Liver (tissue), 9 donors: ENCODE data around the gene ITGA11. TPM values are rescaled to one million over a fixed set of nuclear protein-coding genes. Genes with fewer than 3 reads are reported as not detected.

Experiments
- DNase-seq: peaks from one replicate; pipeline ENCODE4 v3.0.0-alpha.2; 2017; ENCODE audit warnings: low spot score
- H3K27ac ChIP-seq, 2 donors: one replicate each; pipeline ENCODE4 v1.7.0; 2013; ENCODE audit warnings: inconsistent platforms in 2 of 2, low read length in 2 of 2, control low read depth in 1 of 2, low read depth in 1 of 2, mild to moderate bottlenecking in 1 of 2
- H3K27me3 ChIP-seq, 4 donors: one replicate each; pipeline versions ENCODE4 v1.6.1 to v1.7.0; 2013; ENCODE audit warnings: low read length in 3 of 4, inconsistent platforms in 1 of 4, mild to moderate bottlenecking in 1 of 4, moderate library complexity in 1 of 4; ENCODE audit not compliant: control insufficient read depth in 4 of 4, insufficient read depth in 4 of 4
- H3K36me3 ChIP-seq, 4 donors: one replicate each; pipeline versions ENCODE4 v1.6.1 to v1.7.0; 2013; ENCODE audit warnings: low read length in 3 of 4, mild to moderate bottlenecking in 3 of 4, low read depth in 1 of 4, moderate library complexity in 1 of 4; ENCODE audit not compliant: control insufficient read depth in 4 of 4, insufficient read depth in 3 of 4
- H3K4me1 ChIP-seq, 4 donors: one replicate each; pipeline versions ENCODE4 v1.6.1 to v1.7.0; 2013; ENCODE audit warnings: low read length in 3 of 4, mild to moderate bottlenecking in 3 of 4, moderate library complexity in 1 of 4; ENCODE audit not compliant: control insufficient read depth in 4 of 4, insufficient read depth in 4 of 4
- H3K4me3 ChIP-seq, 3 donors: one replicate each; pipeline versions ENCODE4 v1.6.1 to v1.7.0; 2013; ENCODE audit warnings: low read length in 3 of 3, control low read depth in 1 of 3, low read depth in 1 of 3, mild to moderate bottlenecking in 1 of 3
- H3K9ac ChIP-seq, 2 donors: one replicate each; pipeline ENCODE4 v1.7.0; 2013; ENCODE audit warnings: low read length in 2 of 2, mild to moderate bottlenecking in 2 of 2, moderate library complexity in 2 of 2, control low read depth in 1 of 2, low read depth in 1 of 2
- H3K9me3 ChIP-seq, 4 donors: one replicate each; pipeline versions ENCODE4 v1.6.1 to v1.7.0; 2013; ENCODE audit warnings: low read length in 3 of 4; ENCODE audit not compliant: control insufficient read depth in 4 of 4
- FOXA1 ChIP-seq: IDR thresholded peaks from 2 replicates; pipeline ENCODE4 v1.6.1; 2016; ENCODE audit warnings: antibody characterized with exemption
- FOXA2 ChIP-seq: IDR thresholded peaks from 2 replicates; pipeline ENCODE4 v1.6.1; 2016; ENCODE audit warnings: antibody characterized with exemption
- GABPA ChIP-seq, 2 donors: IDR thresholded peaks in 1 of 2; conservative IDR thresholded peaks in 1 of 2; 2 replicates each; pipeline ENCODE4 v1.6.1; 2016; ENCODE audit warnings: antibody characterized with exemption in 2 of 2, mild to moderate bottlenecking in 1 of 2, moderate library complexity in 1 of 2
- HNF4A ChIP-seq, 2 donors: conservative IDR thresholded peaks; 2 replicates each; pipeline ENCODE4 v1.6.1; 2016; ENCODE audit warnings: antibody characterized with exemption in 2 of 2, mild to moderate bottlenecking in 2 of 2
- HNF4G ChIP-seq: IDR thresholded peaks from 2 replicates; pipeline ENCODE4 v1.6.1; 2016; ENCODE audit warnings: antibody characterized with exemption
- JUND ChIP-seq, 2 donors: IDR thresholded peaks; 2 replicates each; pipeline ENCODE4 v1.6.1; 2016; ENCODE audit warnings: antibody characterized with exemption in 2 of 2
- NR2F2 ChIP-seq: IDR thresholded peaks from 2 replicates; pipeline ENCODE4 v1.6.1; 2016; ENCODE audit warnings: antibody characterized with exemption
- RAD21 ChIP-seq, 2 donors: IDR thresholded peaks; 2 replicates each; pipeline ENCODE4 v1.6.1; 2016; ENCODE audit warnings: antibody characterized with exemption in 2 of 2, mild to moderate bottlenecking in 2 of 2
- RXRA ChIP-seq, 2 donors: IDR thresholded peaks; 2 replicates each; pipeline ENCODE4 v1.6.1; 2017 to 2018; ENCODE audit warnings: antibody characterized with exemption in 2 of 2, mild to moderate bottlenecking in 1 of 2
- SP1 ChIP-seq: IDR thresholded peaks from 2 replicates; pipeline ENCODE4 v1.6.1; 2018; ENCODE audit warnings: antibody characterized with exemption, mild to moderate bottlenecking
- TAF1 ChIP-seq: conservative IDR thresholded peaks from 2 replicates; pipeline ENCODE4 v1.6.1; 2016; ENCODE audit warnings: antibody characterized with exemption, mild to moderate bottlenecking
- YY1 ChIP-seq: IDR thresholded peaks from 2 replicates; pipeline ENCODE4 v1.6.1; 2016; ENCODE audit warnings: antibody characterized with exemption, mild to moderate bottlenecking
- ZBTB33 ChIP-seq: IDR thresholded peaks from 2 replicates; pipeline ENCODE4 v1.6.1; 2016; ENCODE audit warnings: antibody characterized with exemption
- WGBS: extraction: QIAGEN DNeasy Blood & Tissue Kit; methylation state at CpG from one replicate; pipeline ENCODE4 v1.1.7; 2013; 5-methylcytosine and 5-hydroxymethylcytosine counted together
- polyA plus RNA-seq, 2 donors: library from polyadenylated mRNA; stranded (reverse) in 1 of 2; unstranded in 1 of 2; fragments of 200-250 nt in 1 of 2; fragments of >200 nt in 1 of 2; fragmentation: Nextera tagmentation in 1 of 2; extraction: Ambion mirVana in 1 of 2; gene quantifications; one replicate each; pipeline versions ENCODE4 v1.2.1 to v1.2.3, GENCODE V29; 2013 to 2015
- total RNA-seq, 2 donors: library from RNA; depleted of rRNA; stranded (reverse); fragments of >200 nt; gene quantifications; one replicate each; pipeline ENCODE4 v1.2.3, GENCODE V29; 2014
- TF ChIP-seq, protein P1 (sequence below): IDR thresholded peaks from 2 replicates; pipeline ENCODE4 v1.6.1; 2016; ENCODE audit warnings: antibody characterized with exemption, mild to moderate bottlenecking
- TF ChIP-seq, protein P2 (sequence below): IDR thresholded peaks from 2 replicates; pipeline ENCODE4 v1.6.1; 2016; ENCODE audit warnings: antibody characterized with exemption
- TF ChIP-seq, protein P3 (sequence below): fragments of 150-350 bp; IDR thresholded peaks from 2 replicates; pipeline ENCODE4 v1.5.1; 2017; ENCODE audit warnings: improper control_type of control experiment, low read depth, low read length; ENCODE audit not compliant: missing input control
- TF ChIP-seq, protein P4 (sequence below): IDR thresholded peaks from 2 replicates; pipeline ENCODE4 v1.6.1; 2016; ENCODE audit warnings: antibody characterized with exemption
- donor health status: healthy.
- donor health status: healthy.
- donor health status: healthy.
- donor health status: healthy.
- donor health status: healthy.

Gene ITGA11
- total and polyA plus RNA-seq, 4 donors: 0.32 to 1.0 (median 0.67) TPM

DNA sequence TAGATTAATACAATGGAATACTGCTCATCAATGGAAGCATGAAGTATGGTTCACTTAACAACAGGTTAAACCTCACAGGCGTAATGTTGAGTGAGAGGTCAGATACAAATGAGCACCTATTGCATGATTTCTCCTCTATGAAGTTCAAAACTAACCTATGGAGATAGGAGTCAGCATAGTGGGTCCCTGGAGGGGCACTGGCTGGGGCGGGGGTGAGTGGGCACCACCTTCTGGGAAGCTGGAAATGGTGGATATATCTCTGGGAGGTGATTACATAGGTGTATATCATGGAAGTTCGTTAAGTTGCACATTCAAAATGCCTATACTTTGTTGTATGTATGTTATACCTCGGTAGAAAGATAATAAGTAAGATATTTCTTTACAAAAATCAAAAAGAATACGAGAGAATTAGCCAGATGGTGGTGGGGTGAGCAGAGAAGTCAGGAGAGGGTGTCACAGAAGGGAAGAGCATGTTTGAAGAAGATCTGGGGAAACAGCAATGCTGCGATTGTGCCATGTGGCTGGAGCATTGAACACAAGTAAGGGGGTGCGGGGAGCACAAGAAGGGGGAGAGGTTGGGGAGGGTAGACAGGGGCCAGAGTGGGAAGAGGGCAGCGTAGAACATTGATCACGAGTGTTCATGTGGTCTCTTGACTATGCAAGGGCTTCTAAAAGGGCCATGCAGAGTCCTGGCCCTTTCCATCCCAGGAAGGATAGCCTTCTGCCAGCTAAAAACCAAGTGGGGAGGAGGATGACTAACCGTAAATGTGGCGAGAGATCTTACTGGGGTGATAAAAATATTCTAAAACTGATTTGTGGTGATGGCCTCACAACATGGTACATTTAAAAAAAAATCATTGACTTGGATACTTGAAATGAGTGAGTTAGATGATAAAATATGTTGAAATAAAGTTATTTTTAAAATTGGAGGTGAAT is 30.2 kb downstream of the ITGA11 start:
- no peak for TF ChIP-seq HNF4A (conservative IDR thresholded peaks at IDR 0.05)
- H3K9me3 ChIP-seq: peaks cover 0 to 2% (median 0%) of the 10 kb centered on the region in 4 donors
- H3K4me3 ChIP-seq: no peak overlapping the region
- WGBS: 90% methylated on average over 11 of the region's 11 CpGs
- H3K4me1 ChIP-seq: no peaks in the 10 kb centered on the region
- no peaks in the 10 kb centered on the region for H3K36me3 ChIP-seq
- H3K9ac ChIP-seq: no peak overlapping the region
- no peak overlapping the region for H3K27ac ChIP-seq
- no peaks in the 10 kb centered on the region for H3K27me3 ChIP-seq
- DNase-seq: peak; percentile 21

GRCh38 chr15:68400066-68400456 is 31.9 kb downstream of the ITGA11 start:
- no peaks in the 10 kb centered on the region for H3K36me3 ChIP-seq
- H3K27ac ChIP-seq: no peak overlapping the region
- H3K4me1 ChIP-seq: no peaks in the 10 kb centered on the region
- peaks cover 0 to 2% (median 0%) of the 10 kb centered on the region in 4 donors for H3K9me3 ChIP-seq
- DNase-seq: no peak
- TF ChIP-seq, protein P1, sequence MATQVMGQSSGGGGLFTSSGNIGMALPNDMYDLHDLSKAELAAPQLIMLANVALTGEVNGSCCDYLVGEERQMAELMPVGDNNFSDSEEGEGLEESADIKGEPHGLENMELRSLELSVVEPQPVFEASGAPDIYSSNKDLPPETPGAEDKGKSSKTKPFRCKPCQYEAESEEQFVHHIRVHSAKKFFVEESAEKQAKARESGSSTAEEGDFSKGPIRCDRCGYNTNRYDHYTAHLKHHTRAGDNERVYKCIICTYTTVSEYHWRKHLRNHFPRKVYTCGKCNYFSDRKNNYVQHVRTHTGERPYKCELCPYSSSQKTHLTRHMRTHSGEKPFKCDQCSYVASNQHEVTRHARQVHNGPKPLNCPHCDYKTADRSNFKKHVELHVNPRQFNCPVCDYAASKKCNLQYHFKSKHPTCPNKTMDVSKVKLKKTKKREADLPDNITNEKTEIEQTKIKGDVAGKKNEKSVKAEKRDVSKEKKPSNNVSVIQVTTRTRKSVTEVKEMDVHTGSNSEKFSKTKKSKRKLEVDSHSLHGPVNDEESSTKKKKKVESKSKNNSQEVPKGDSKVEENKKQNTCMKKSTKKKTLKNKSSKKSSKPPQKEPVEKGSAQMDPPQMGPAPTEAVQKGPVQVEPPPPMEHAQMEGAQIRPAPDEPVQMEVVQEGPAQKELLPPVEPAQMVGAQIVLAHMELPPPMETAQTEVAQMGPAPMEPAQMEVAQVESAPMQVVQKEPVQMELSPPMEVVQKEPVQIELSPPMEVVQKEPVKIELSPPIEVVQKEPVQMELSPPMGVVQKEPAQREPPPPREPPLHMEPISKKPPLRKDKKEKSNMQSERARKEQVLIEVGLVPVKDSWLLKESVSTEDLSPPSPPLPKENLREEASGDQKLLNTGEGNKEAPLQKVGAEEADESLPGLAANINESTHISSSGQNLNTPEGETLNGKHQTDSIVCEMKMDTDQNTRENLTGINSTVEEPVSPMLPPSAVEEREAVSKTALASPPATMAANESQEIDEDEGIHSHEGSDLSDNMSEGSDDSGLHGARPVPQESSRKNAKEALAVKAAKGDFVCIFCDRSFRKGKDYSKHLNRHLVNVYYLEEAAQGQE: no peak
- TF ChIP-seq JUND (IDR thresholded peaks at IDR 0.05): peak in 1 of 2 donors; percentile 17
- no peak overlapping the region for H3K9ac ChIP-seq
- 34% methylated on average over 1 of the region's 1 CpG for WGBS
- H3K27me3 ChIP-seq: no peaks in the 10 kb centered on the region
- no peak overlapping the region for H3K4me3 ChIP-seq

- H3K9me3 ChIP-seq: peaks cover 0 to 2% (median 0%) of the 10 kb centered on the region in 4 donors
- H3K9ac ChIP-seq: no peak overlapping the region
- DNase-seq: no peak
- 88% methylated on average over 5 of the region's 5 CpGs for WGBS
- no peaks in the 10 kb centered on the region for H3K4me1 ChIP-seq
- H3K36me3 ChIP-seq: no peaks in the 10 kb centered on the region
- H3K27ac ChIP-seq: no peak overlapping the region
- no peak overlapping the region for H3K4me3 ChIP-seq
- H3K27me3 ChIP-seq: no peaks in the 10 kb centered on the region
- no peak for TF ChIP-seq ZBTB33
- no peak for TF ChIP-seq HNF4G
- no peak for TF ChIP-seq YY1
- no peak for TF ChIP-seq HNF4A (conservative IDR thresholded peaks at IDR 0.05)
- TF ChIP-seq, protein P2, sequence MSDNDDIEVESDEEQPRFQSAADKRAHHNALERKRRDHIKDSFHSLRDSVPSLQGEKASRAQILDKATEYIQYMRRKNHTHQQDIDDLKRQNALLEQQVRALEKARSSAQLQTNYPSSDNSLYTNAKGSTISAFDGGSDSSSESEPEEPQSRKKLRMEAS: no peak
- TF ChIP-seq JUND (IDR thresholded peaks at IDR 0.05): no peak
- TF ChIP-seq, protein P3, sequence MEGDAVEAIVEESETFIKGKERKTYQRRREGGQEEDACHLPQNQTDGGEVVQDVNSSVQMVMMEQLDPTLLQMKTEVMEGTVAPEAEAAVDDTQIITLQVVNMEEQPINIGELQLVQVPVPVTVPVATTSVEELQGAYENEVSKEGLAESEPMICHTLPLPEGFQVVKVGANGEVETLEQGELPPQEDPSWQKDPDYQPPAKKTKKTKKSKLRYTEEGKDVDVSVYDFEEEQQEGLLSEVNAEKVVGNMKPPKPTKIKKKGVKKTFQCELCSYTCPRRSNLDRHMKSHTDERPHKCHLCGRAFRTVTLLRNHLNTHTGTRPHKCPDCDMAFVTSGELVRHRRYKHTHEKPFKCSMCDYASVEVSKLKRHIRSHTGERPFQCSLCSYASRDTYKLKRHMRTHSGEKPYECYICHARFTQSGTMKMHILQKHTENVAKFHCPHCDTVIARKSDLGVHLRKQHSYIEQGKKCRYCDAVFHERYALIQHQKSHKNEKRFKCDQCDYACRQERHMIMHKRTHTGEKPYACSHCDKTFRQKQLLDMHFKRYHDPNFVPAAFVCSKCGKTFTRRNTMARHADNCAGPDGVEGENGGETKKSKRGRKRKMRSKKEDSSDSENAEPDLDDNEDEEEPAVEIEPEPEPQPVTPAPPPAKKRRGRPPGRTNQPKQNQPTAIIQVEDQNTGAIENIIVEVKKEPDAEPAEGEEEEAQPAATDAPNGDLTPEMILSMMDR: no peak
- TF ChIP-seq SP1: no peak
- TF ChIP-seq RAD21 (IDR thresholded peaks at IDR 0.05): no peak
- TF ChIP-seq FOXA1: no peak
- no peak for TF ChIP-seq TAF1
- TF ChIP-seq FOXA2: no peak
- TF ChIP-seq, protein P4, sequence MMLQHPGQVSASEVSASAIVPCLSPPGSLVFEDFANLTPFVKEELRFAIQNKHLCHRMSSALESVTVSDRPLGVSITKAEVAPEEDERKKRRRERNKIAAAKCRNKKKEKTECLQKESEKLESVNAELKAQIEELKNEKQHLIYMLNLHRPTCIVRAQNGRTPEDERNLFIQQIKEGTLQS: no peak
- no peak for TF ChIP-seq RXRA (IDR thresholded peaks at IDR 0.05)
- TF ChIP-seq NR2F2: no peak
- no peak for TF ChIP-seq GABPA (IDR thresholded peaks at IDR 0.05 in 1 of 2, conservative IDR thresholded peaks at IDR 0.05 in 1 of 2)
Measured at GRCh38 chr15:68399096-68400065, 32.6 kb downstream of the ITGA11 start.
